Stimulated activated naive CD8-positive, alpha-beta T cell treated with anti-CD3 and anti-CD28 coated beads, Interleukin-15, Interleukin-2, amounts not matched to agents 100 ng/mL and 50 ng/mL, for 24 hours (primary cell): ENCODE results near the gene LINC01488.

Source experiments
- H3K27ac Mint-ChIP-seq: one replicate; pipeline ENCODE4 v1.8.0; 2021; ENCODE audit warnings: mild to moderate bottlenecking, mixed read lengths
- H3K27me3 Mint-ChIP-seq: one replicate; pipeline ENCODE4 v1.8.0; 2021; ENCODE audit warnings: mixed read lengths
- H3K36me3 Mint-ChIP-seq: one replicate; pipeline ENCODE4 v1.8.0; 2021; ENCODE audit warnings: low read depth, mixed read lengths
- H3K4me1 Mint-ChIP-seq: one replicate; pipeline ENCODE4 v1.8.0; 2021; ENCODE audit warnings: low read depth, mixed read lengths
- H3K4me3 Mint-ChIP-seq: one replicate; pipeline ENCODE4 v1.8.0; 2021; ENCODE audit warnings: mild to moderate bottlenecking, mixed read lengths
- H3K9me3 Mint-ChIP-seq: one replicate; pipeline ENCODE4 v1.8.0; 2021; ENCODE audit warnings: mixed read lengths

The LINC01488 gene

DNA sequence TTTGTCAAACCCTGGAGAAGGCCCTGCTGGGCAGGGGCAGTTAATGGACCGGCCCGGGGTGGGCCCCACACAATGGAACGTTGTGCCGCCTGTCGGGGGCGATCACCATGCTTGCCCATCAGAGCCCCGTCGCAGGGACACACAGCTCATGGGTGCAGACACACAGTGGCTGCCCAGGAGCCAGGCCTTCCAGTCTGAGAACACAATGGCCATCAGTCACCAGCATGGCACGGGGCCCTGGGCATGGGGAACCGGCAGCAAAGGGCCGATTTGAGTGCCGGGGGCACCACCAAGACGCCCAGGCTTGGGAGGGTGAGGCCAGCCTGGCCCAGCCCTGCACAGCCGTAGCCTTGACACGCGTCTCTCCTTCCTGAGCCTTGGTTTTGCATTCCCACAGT, 7.1 kb downstream of the LINC01488 start:
- no peaks in the 10 kb centered on the region for H3K9me3 Mint-ChIP-seq
- no peak overlapping the region for H3K27ac Mint-ChIP-seq
- H3K4me1 Mint-ChIP-seq, result no peaks in the 10 kb centered on the region
- no peak overlapping the region for H3K4me3 Mint-ChIP-seq
- no peaks in the 10 kb centered on the region for H3K36me3 Mint-ChIP-seq
- no peaks in the 10 kb centered on the region for H3K27me3 Mint-ChIP-seq

DNA sequence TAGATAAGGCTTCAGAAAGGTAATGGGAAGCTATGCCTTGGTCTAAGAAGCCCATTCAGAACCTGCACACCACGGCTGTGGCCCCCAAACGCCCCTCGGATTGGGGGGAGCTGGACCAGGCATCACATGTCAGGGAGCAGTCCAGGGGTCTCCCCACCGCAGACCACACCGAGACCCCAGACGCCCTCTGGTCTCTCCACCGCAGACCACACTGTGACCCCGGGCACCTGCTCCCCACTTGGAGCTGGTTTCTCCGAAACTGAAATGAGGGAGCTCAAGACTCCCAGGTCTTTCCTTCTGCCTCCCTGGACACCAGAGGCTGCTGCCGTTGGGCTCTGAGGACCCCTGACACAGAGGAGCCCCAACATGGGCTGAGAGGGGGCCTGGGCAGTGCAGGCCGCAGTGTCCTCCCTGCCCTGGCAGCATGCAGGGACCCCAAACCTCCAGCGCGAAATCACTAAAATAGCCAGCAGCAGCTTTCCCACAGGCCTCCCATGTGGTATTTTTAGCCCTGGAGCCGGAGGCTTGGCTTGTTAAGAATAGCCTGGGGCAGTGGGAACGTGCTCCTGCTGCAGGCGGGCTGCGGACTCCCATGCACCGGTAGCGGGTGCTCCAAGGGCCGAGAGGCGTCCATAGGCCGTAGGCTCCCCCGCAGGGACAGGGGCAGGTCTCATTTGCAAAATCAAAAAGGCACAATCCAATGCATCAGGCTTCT, 7.7 kb downstream of the LINC01488 start:
- Mint-ChIP-seq H3K27me3 (peaks cover 3% of the 10 kb centered on the region), H3K4me3 (no peak overlapping the region), H3K36me3 (no peaks in the 10 kb centered on the region), H3K4me1 (no peaks in the 10 kb centered on the region), H3K27ac (no peak overlapping the region), H3K9me3 (no peaks in the 10 kb centered on the region)

DNA sequence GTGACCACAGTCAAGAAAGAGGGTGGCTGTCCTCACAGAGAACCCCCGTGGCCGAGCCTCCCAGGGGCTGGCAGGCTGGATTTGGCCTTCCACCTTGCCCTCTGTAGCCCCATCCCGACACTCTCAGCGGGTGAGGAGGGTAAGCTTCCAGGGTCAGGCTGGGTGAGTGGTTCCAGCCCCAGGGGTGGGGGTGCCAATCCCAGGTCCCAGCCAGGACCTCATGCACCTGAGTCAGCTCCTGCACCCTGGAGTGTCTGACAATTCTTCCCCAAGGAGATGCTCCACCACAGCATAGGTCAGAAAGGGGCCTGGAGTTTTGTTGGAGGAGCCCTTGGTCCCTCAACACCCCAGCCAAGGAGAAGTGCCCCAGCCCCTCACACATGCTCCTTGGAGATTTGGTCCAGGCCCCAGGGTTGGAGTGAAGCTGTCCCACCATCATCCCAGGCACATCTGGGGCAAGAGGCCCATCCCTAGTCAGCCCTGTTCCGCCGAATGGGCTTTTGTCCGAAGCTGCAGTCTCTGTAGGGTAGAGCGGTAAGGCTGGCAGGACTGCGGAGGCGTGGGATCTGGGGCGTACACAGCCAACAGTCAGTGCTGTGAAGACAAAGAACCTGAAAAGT, 8.4 kb downstream of the LINC01488 start:
- Mint-ChIP-seq H3K27ac (no peak overlapping the region), H3K4me3 (no peak overlapping the region), H3K27me3 (peaks cover 3% of the 10 kb centered on the region), H3K9me3 (no peaks in the 10 kb centered on the region), H3K36me3 (no peaks in the 10 kb centered on the region), H3K4me1 (no peaks in the 10 kb centered on the region)

DNA sequence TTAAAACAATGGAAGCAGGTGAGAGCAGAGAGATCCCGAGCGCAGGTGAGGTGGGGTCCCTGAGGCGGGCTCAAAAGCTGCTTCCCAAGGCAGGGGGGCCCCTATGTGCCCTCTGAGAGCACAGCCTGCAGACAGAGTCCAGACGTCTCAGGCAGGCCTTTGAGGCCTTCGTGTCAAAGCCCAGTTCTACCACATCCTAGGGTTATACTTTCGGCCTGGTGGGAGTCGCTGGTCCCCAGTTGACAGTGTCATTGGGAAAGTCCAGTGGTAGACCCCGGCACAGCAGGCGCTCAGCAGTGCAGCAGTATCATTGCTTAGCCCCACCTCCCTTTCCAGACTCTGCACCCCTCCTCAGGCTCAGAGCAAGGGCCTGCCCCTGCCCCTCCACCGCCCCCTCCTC, 9.1 kb downstream of the LINC01488 start:
- Mint-ChIP-seq H3K9me3 (no peaks in the 10 kb centered on the region), H3K4me1 (no peaks in the 10 kb centered on the region), H3K27me3 (peaks cover 3% of the 10 kb centered on the region), H3K4me3 (no peak overlapping the region), H3K27ac (no peak overlapping the region), H3K36me3 (no peaks in the 10 kb centered on the region)

DNA sequence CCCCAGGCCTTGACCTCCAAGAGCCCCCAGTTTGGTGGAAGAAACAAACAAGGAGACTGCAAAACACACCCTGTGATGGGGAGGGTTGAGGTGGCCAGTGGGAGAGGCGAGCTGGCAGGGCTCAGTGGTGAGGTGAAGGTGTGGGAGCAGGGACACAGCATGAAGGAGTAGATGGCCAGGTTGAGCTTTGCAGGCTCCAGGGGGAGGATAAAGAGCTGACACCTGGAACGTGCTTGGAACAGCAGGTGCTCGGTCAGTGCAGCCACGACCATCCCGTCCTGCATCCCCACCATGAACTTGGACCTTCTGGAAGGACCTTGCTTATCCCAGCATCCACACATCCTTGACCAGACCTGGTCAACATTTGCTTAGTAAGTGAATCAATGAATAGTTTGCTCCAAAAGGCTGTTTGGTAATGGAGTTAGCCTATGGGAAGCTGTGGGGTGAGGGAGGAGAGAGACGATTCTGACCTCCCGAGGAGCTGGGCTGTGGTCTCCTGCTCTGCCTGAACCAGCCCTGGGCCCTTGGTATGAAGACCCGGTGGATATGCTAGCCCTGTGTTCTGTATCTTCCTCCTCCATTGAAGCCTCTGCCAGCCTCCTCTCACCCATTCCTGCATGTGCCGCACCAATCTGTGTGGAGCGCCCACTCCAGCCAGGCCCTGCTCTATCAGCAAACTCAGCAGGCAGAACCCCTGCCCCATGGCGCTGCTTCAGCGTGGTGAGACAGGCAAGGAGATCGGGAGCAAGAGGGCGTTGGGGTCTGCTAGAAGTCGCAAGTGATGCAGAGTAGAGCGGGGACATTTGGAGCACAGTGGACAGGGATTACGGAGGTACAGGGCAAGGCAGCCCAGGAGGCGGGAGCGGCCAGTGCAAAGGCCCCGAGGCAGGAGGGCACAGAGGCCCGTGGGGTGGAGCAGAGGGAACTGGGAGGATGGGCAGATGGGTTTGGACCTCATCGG, 9.9 kb downstream of the LINC01488 start:
- Mint-ChIP-seq H3K27ac (no peak overlapping the region), H3K4me3 (no peak overlapping the region), H3K36me3 (no peaks in the 10 kb centered on the region), H3K9me3 (no peaks in the 10 kb centered on the region), H3K27me3 (peaks cover 3% of the 10 kb centered on the region), H3K4me1 (no peaks in the 10 kb centered on the region)

DNA sequence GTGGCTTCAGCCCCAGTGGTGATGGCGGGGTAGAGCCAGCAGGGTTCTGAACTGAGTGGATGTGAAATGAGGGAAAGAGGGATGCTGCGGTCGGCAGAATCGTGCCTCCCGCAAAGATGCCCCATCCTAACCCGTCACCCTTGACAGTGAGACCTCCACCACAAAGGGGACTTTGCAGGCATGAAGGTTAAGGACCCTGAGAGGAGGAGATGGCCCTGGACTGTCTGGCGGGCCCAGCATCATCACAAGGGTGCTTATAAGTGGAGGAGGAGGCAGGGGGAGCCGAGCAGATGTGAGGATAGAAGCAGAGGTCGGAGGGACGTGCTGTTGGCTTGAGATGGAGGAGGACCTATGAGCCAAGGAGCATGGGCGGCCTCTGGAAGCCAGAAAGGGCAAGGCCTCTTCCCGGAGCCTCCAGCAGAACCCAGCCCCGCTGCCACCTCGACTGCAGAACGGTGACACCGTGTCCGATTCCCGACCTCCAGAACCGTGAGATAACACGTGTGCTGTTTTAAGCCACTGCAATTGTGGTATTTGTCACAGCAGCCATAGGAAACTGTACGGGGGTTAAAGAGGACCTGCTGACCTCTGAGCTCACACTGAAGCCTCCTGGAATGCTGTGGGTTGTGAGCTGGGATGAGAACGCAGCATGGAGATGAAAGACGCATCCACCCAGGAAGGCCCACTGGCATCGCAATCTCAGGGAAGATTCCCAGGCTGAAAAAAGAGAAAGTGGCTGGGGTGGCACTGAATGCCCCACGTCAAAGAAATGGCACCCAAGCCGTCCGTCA, 10.9 kb downstream of the LINC01488 start:
- H3K27me3 Mint-ChIP-seq, result peaks cover 3% of the 10 kb centered on the region
- H3K9me3 Mint-ChIP-seq, result no peaks in the 10 kb centered on the region
- no peak overlapping the region for H3K27ac Mint-ChIP-seq
- no peaks in the 10 kb centered on the region for H3K4me1 Mint-ChIP-seq
- H3K4me3 Mint-ChIP-seq, result no peak overlapping the region
- H3K36me3 Mint-ChIP-seq, result no peaks in the 10 kb centered on the region

DNA sequence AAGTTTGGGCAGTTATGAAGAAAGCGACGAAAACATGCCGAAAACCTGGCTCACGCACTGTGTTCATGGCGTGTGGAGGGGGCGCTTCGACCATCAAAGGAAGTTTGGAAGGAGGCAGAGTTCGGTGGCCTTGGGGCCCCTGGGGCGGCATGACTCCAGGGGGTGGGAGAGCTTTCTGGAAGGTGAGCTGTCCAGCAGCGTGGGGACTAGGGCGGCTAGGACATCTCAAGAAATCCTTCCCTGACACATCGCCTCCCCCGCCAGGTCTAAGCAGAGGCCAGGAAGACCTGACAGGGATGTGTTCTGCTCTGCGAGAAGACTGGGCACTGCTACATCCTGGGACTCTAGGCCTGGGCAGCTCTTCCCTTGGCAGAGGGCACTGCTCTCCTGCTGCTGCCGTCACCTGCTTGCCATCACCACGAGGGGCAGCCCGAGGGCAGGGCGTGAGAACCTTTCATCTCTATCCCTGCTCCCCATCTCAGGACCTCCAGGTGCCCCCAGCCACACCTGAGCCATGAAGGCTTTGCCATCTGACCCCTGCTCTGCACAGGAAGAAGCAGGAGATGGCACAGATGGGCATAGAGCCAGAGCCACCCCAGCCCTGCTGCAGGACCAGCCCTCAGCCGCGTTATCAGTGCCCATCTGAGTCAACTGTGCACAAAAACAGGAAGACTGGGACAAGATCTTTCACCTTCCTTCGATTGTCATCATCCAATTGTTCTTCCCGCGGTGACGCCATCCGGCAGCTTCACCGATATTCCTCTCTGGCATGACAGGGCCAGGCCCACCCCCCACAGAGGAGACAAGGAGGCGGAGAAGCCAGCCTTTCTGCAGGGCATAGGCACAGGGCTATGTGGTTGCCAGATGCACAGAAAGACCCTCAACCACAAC, 12.7 kb downstream of the LINC01488 start:
- Mint-ChIP-seq H3K27me3 (peaks cover 3% of the 10 kb centered on the region), H3K4me3 (no peak overlapping the region), H3K27ac (no peak overlapping the region)

DNA sequence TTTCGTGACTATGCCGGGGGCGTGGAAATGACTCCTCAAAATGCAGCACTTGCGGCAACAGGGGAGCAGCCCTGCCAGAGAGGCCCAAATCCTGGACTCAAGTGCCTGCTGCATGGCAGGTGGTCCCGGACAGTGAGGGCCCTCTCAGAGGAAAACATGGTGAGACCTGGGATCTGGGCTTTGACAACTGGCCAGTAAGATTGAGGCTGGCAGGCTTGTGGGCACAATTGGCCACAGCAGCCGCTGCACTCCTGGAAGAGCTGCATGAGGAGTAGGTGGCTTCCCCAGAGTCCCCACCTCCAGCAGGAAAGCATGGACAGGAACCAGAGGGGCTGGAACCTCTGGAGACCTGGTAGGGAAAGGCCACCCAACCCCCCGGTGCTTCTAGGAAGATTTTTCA, 13.4 kb downstream of the LINC01488 start:
- Mint-ChIP-seq H3K36me3 (no peaks in the 10 kb centered on the region), H3K4me1 (no peaks in the 10 kb centered on the region), H3K27me3 (peaks cover 3% of the 10 kb centered on the region), H3K4me3 (no peak overlapping the region), H3K27ac (no peak overlapping the region), H3K9me3 (no peaks in the 10 kb centered on the region)

More for the DNA sequence above, 12.7 kb downstream of the LINC01488 start:
- H3K36me3 Mint-ChIP-seq, result no peaks in the 10 kb centered on the region
- no peaks in the 10 kb centered on the region for H3K4me1 Mint-ChIP-seq
- no peaks in the 10 kb centered on the region for H3K9me3 Mint-ChIP-seq

DNA sequence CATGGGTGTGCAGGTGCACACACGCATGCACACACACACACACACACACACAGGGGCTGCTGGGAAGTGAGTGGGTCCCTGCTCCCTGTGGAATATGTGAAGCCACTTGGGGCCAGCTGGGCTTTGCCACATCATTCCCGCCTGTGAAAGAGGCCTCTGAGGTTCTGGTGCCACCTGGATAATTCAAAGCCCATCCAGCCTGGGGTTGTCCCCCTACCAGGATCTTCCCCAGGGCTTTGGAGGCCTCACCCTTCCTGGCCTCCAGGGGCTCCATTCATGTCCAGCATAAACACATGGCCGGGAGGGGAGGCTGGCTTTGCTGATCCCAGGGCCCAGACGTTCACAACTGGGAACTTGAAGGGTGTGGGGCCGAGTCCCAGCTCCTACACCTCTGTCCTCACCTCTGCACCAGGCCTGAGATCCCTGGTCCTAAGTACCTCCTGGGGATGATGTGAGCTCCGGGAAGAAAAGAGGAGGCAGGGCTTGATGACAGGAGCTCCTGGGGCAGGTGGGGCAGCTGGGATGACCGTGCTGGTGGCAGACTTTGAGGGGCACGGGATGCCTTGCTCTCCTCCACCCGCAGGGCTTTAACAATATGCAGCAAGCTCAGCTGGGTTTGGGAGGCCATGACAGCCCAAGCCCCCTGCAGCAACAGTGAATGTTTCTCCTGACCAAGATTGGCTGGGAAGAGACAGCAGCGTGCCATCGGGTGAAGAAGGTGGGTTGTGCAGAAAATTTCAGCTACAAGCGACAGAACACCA, 14.2 kb downstream of the LINC01488 start:
- Mint-ChIP-seq H3K4me1 (no peaks in the 10 kb centered on the region), H3K9me3 (no peaks in the 10 kb centered on the region), H3K27me3 (peaks cover 3% of the 10 kb centered on the region), H3K36me3 (no peaks in the 10 kb centered on the region), H3K4me3 (no peak overlapping the region), H3K27ac (no peak overlapping the region)

DNA sequence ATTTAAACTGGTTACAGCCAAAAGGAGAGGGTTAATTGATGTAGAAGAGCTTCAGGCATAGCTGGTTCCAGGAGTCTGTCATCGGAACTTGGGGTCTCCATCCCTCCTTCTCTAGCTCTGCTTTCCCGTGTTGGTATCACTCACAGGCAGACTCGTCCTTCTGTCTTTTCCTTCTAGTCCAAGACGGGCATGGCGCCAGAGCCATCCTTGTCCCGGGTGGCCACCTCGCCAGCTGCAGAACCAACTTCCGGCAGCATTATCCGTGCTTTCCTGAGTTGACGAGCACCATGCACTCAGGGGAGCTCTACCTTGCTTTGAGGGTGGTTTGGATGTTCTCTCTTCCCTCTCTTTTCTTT, 14.7 kb downstream of the LINC01488 start:
- no peak overlapping the region for H3K27ac Mint-ChIP-seq
- H3K36me3 Mint-ChIP-seq, result no peaks in the 10 kb centered on the region
- no peak overlapping the region for H3K4me3 Mint-ChIP-seq
- no peaks in the 10 kb centered on the region for H3K4me1 Mint-ChIP-seq
- peaks cover 3% of the 10 kb centered on the region for H3K27me3 Mint-ChIP-seq
- no peaks in the 10 kb centered on the region for H3K9me3 Mint-ChIP-seq

DNA sequence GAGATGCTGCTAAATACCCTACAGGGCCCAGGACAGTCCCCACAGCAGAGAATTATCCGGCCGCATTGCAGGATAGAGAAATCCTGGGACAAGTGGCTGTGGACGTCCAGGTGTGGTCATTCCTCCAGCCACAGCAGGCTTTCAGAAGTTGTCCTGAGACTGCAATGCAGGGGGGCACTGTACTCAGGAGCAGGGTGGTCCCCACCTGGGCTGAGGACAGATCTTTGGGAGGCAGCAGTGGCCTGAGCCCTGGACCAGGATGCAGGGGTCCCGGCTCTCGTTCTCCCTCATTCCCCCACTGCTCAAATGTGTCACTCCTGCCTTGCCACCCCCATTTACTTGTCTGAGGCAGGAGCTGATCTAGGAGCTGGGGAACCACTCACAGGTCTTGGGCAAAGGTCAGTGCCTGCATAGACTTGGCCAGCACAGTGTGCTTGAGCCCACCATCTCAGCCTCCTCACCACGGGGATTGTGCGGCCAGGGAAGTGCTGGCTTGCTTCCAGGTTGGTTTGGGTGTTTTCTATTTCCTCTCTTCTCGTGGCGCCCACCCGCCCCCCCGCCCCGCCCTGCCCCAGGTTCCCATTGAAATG, 15.3 kb downstream of the LINC01488 start:
- H3K4me3 Mint-ChIP-seq, result no peak overlapping the region
- no peaks in the 10 kb centered on the region for H3K4me1 Mint-ChIP-seq
- H3K9me3 Mint-ChIP-seq, result no peaks in the 10 kb centered on the region
- no peak overlapping the region for H3K27ac Mint-ChIP-seq
- H3K27me3 Mint-ChIP-seq, result peaks cover 3% of the 10 kb centered on the region
- no peaks in the 10 kb centered on the region for H3K36me3 Mint-ChIP-seq

DNA sequence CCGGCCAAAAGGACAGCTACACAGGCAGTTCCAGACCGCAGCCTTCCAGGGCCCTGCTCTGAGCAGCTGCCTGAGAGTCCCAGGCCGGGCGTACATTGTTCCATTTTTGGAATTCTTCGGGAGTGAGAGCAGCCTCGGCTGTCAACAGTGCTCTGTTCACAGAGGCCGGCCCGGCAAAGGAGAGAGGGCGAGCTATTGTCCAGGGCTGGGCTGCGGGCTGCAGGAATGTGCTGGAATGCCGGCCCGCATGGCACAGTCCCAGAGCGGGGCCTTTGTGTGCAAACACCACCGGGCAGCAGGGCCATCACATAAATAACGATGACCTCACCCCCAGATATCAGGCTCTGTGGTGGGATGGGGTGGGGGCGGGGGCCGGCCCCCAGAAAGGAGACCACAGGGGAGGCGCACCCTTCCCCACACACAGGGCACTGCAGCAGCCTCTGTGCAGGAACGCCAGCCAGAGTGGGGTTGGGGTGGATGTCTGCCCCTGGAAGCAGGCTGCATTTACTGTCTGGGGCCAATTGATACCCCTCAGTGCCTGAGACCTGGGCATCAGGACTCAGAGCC, 15.8 kb downstream of the LINC01488 start:
- H3K9me3 Mint-ChIP-seq, result no peaks in the 10 kb centered on the region
- no peaks in the 10 kb centered on the region for H3K36me3 Mint-ChIP-seq
- H3K4me3 Mint-ChIP-seq, result no peak overlapping the region
- no peaks in the 10 kb centered on the region for H3K4me1 Mint-ChIP-seq
- peaks cover 3% of the 10 kb centered on the region for H3K27me3 Mint-ChIP-seq
- H3K27ac Mint-ChIP-seq, result no peak overlapping the region
